H9 (cell line): ENCODE results near the gene RNPS1. TPM values are rescaled to one million over a fixed set of nuclear protein-coding genes. Genes with fewer than 3 reads are reported as not detected.

ENCODE experiments used
- DNase-seq: peaks from one replicate; pipeline ENCODE4 v3.0.0-alpha.2; 2017
- H2AFZ ChIP-seq: one replicate; pipeline ENCODE4 v1.6.1; 2013; ENCODE audit warnings: mild to moderate bottlenecking, low read length, control low read depth, moderate library complexity
- H2AK5ac ChIP-seq: 2 replicates; pipeline ENCODE4 v1.6.1; 2013; ENCODE audit warnings: low read length, control low read depth, mixed read lengths; ENCODE audit not compliant: insufficient read length
- H2BK120ac ChIP-seq: one replicate; pipeline ENCODE4 v1.6.1; 2013; ENCODE audit warnings: low read depth, mild to moderate bottlenecking, low read length, control low read depth, inconsistent platforms; ENCODE audit not compliant: poor library complexity, severe bottlenecking
- H2BK12ac ChIP-seq: 2 replicates; pipeline ENCODE4 v1.6.1; 2013; ENCODE audit warnings: low read length, control low read depth, mixed read lengths, low read depth; ENCODE audit not compliant: insufficient read length
- H2BK15ac ChIP-seq: 2 replicates; pipeline ENCODE4 v1.6.1; 2013; ENCODE audit warnings: low read depth, low read length, control low read depth
- H2BK20ac ChIP-seq: one replicate; pipeline ENCODE4 v1.6.1; 2013; ENCODE audit warnings: low read depth, mild to moderate bottlenecking, low read length, control low read depth, inconsistent platforms; ENCODE audit not compliant: poor library complexity, severe bottlenecking
- H2BK5ac ChIP-seq: 2 replicates; pipeline ENCODE4 v1.6.1; 2013; ENCODE audit warnings: low read length, control low read depth, mixed read lengths; ENCODE audit not compliant: insufficient read length
- H3K14ac ChIP-seq: 2 replicates; pipeline ENCODE4 v1.6.1; 2013; ENCODE audit warnings: low read length, control low read depth; ENCODE audit not compliant: insufficient read depth
- H3K18ac ChIP-seq: 2 replicates; pipeline ENCODE4 v1.6.1; 2013; ENCODE audit warnings: low read depth, mild to moderate bottlenecking, mixed read lengths, low read length, control low read depth; ENCODE audit not compliant: insufficient read length
- H3K23ac ChIP-seq: 2 replicates; pipeline ENCODE4 v1.6.1; 2013; ENCODE audit warnings: low read length, control low read depth, mixed read lengths, low read depth; ENCODE audit not compliant: insufficient read length
- H3K23me2 ChIP-seq: 2 replicates; pipeline ENCODE4 v1.6.1; 2013; ENCODE audit warnings: low read depth, mild to moderate bottlenecking, mixed read lengths, low read length, control low read depth; ENCODE audit not compliant: insufficient read length, poor library complexity, severe bottlenecking
- H3K27ac ChIP-seq: 2 replicates; pipeline ENCODE4 v1.5.1; 2013; ENCODE audit warnings: low read length, control low read depth, mixed read lengths, low read depth; ENCODE audit not compliant: insufficient read length
- H3K27me3 ChIP-seq: 2 replicates; pipeline ENCODE4 v1.6.1; 2013; ENCODE audit warnings: low read length, control low read depth, inconsistent platforms; ENCODE audit not compliant: insufficient read depth
- H3K4ac ChIP-seq: 2 replicates; pipeline ENCODE4 v1.6.1; 2013; ENCODE audit warnings: low read depth, mild to moderate bottlenecking, control low read depth, inconsistent platforms, low read length, moderate library complexity
- H3K4me1 ChIP-seq: 2 replicates; pipeline ENCODE4 v1.6.1; 2013; ENCODE audit warnings: low read length, control low read depth, inconsistent platforms; ENCODE audit not compliant: insufficient read depth
- H3K4me2 ChIP-seq: 2 replicates; pipeline ENCODE4 v1.6.1; 2013; ENCODE audit warnings: low read length, control low read depth, mixed read lengths; ENCODE audit not compliant: insufficient read length, insufficient read depth
- H3K56ac ChIP-seq: 2 replicates; pipeline ENCODE4 v1.6.1; 2013; ENCODE audit warnings: low read depth, mild to moderate bottlenecking, mixed read lengths, low read length, control low read depth; ENCODE audit not compliant: insufficient read length
- H3K79me1 ChIP-seq: 2 replicates; pipeline ENCODE4 v1.6.1; 2013; ENCODE audit warnings: low read depth, mild to moderate bottlenecking, moderate library complexity, low read length, control low read depth, inconsistent platforms; ENCODE audit not compliant: insufficient read depth, poor library complexity, severe bottlenecking
- H3K79me2 ChIP-seq: 2 replicates; pipeline ENCODE4 v1.6.1; 2013; ENCODE audit warnings: low read length, control low read depth, inconsistent platforms; ENCODE audit not compliant: insufficient read depth
- H3K9ac ChIP-seq: 2 replicates; pipeline ENCODE4 v1.6.1; 2013; ENCODE audit warnings: low read length, control low read depth, mixed read lengths; ENCODE audit not compliant: insufficient read length; ENCODE audit errors: extremely low read depth
- H3K9me3 ChIP-seq: one replicate; pipeline ENCODE4 v1.6.1; 2013; ENCODE audit warnings: low read depth, low read length, inconsistent platforms; ENCODE audit not compliant: control insufficient read depth
- H3T11ph ChIP-seq: one replicate; pipeline ENCODE4 v1.6.1; 2013; ENCODE audit warnings: mild to moderate bottlenecking, low read length, control low read depth, inconsistent platforms
- H4K20me1 ChIP-seq: one replicate; pipeline ENCODE4 v1.6.1; 2013; ENCODE audit not compliant: control insufficient read depth, insufficient read length, insufficient read depth
- H4K5ac ChIP-seq: 2 replicates; pipeline ENCODE4 v1.6.1; 2013; ENCODE audit warnings: low read depth, mild to moderate bottlenecking, mixed read lengths, low read length, control low read depth; ENCODE audit not compliant: insufficient read length
- H4K8ac ChIP-seq: replicated peaks from 2 replicates; pipeline ENCODE4 v1.6.1; 2013; ENCODE audit warnings: low read length, control low read depth, mixed read lengths, low read depth; ENCODE audit not compliant: insufficient read length
- H4K91ac ChIP-seq: 2 replicates; pipeline ENCODE4 v1.6.1; 2013; ENCODE audit warnings: low read depth, mild to moderate bottlenecking, moderate library complexity, mixed read lengths, low read length, control low read depth; ENCODE audit not compliant: insufficient read length
- H3K27ac Mint-ChIP-seq, 3 experiments: 2 replicates in 2 of 3; 3 replicates in 1 of 3; pipeline ENCODE4 v1.8.0; 2020 to 2021; ENCODE audit warnings: mixed read lengths in 3 of 3, mild to moderate bottlenecking in 1 of 3, moderate library complexity in 1 of 3
- H3K27me3 Mint-ChIP-seq: 2 replicates; pipeline ENCODE4 v1.8.0; 2021; ENCODE audit warnings: low read depth, mild to moderate bottlenecking, moderate library complexity, mixed read lengths
- H3K36me3 Mint-ChIP-seq, 3 experiments: 2 replicates in 2 of 3; 3 replicates in 1 of 3; pipeline ENCODE4 v1.8.0; 2020 to 2021; ENCODE audit warnings: low read depth in 3 of 3, mixed read lengths in 3 of 3; ENCODE audit not compliant: insufficient read depth in 1 of 3
- H3K4me1 Mint-ChIP-seq, 2 experiments: 2 replicates each; pipeline ENCODE4 v1.8.0; 2020; ENCODE audit warnings: mixed read lengths in 2 of 2
- H3K4me3 Mint-ChIP-seq, 2 experiments: 2 replicates in 1 of 2; 3 replicates in 1 of 2; pipeline ENCODE4 v1.8.0; 2020 to 2021; ENCODE audit warnings: mild to moderate bottlenecking in 2 of 2, mixed read lengths in 2 of 2, moderate library complexity in 1 of 2
- H3K9me3 Mint-ChIP-seq, 2 experiments: 2 replicates in 1 of 2; 3 replicates in 1 of 2; pipeline ENCODE4 v1.8.0; 2020; ENCODE audit warnings: mild to moderate bottlenecking in 2 of 2, mixed read lengths in 2 of 2, moderate library complexity in 1 of 2
- WGBS: extraction: QIAGEN DNeasy Blood & Tissue Kit; methylation state at CpG from one replicate; pipeline ENCODE4 v1.1.7; 2013; ENCODE audit warnings: missing lambda C conversion rate, low lambda C conversion rate, mixed read lengths; ENCODE audit not compliant: insufficient read length; ENCODE audit errors: extremely low coverage; 5-methylcytosine and 5-hydroxymethylcytosine counted together
- total RNA-seq: library from RNA; stranded (reverse); gene quantifications from 2 replicates; pipeline ENCODE4 v1.2.1, GENCODE V29; 2021
- TF ChIP-seq, protein P1 (sequence below): fragments of 200-600 bp; sonication (generic); conservative IDR thresholded peaks from 3 replicates; pipeline ENCODE4 v1.8.0; 2021; ENCODE audit warnings: antibody characterized with exemption, mild to moderate bottlenecking

The RNPS1 gene
- total RNA-seq, 1 experiment from 2014 or later, result 384 TPM

DNA sequence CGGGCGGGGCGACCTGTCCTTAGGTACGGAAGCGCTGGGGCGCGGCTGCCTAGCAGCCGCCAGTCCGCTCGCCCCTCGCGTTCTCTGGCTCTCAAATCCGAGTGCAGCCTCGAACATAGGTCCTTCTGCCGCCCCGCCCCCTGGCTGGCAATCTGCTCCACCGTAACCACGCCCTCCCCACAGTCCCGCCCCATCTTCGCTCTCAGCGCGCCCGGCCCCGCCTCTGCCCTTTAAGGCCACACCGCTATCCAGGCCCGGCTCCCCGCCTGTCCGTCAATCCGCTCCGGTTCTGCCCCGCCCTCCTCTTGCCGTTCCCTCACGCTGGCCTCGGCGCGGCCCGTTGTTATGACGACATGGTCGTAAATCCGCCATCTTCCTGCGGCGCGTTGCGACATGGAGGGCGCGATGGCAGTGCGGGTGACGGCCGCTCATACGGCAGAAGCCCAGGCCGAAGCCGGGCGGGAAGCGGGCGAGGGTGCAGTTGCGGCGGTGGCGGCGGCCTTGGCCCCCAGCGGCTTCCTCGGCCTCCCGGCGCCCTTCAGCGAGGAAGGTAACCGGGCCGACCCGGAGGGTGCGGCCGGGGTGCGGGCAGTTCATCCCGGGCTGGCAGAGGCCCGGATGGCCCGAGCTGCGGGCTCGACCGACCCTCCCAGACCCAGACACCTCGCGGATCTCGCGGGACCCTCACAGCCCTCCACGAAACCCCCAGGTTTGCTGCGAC is 44.5 kb downstream of the RNPS1 start, which contains the start of gene E4F1:
E4F1 (plus strand) TSS at position 371 of the 721 bp plus-strand sequence; CDS start at position 394, 23 bp downstream.
- Mint-ChIP-seq H3K27me3 (no peaks in the 10 kb centered on the region), H3K4me1 (peaks cover 3% of the 10 kb centered on the region in 2 experiments; a peak in 2 of 4 replicates), H3K27ac (peak within 1 kb of the TSS in 2 of 3 experiments; percentile 55 to 75; a peak in 3 of 7 replicates), H3K36me3 (peaks cover 0 to 3% (median 0%) of the 10 kb centered on the region in 3 experiments; a peak in 3 of 7 replicates), H3K4me3 (peak within 1 kb of the TSS; percentile 80 to 84), H3K9me3 (no peaks in the 10 kb centered on the region)
- Histone ChIP-seq H3K9ac (peak within 1 kb of the TSS; percentile 60), H2BK15ac (no peak within 1 kb of the TSS), H4K20me1 (no peaks in the 10 kb centered on the region), H2BK5ac (no peak within 1 kb of the TSS), H2AK5ac (no peak within 1 kb of the TSS), H3K23me2 (no peaks in the 10 kb centered on the region), H4K8ac (no peak within 1 kb of the TSS), H3K4me1 (no peaks in the 10 kb centered on the region), H2BK12ac (no peak within 1 kb of the TSS), H3K27ac (no peak within 1 kb of the TSS), H4K5ac (no peak within 1 kb of the TSS), H3K9me3 (no peaks in the 10 kb centered on the region), H3T11ph (no peak within 1 kb of the TSS), H3K56ac (no peak within 1 kb of the TSS), H2BK20ac (no peak within 1 kb of the TSS), H3K14ac (peak within 1 kb of the TSS; percentile 36; the same call in 1 of the 2 replicates), H3K4me2 (peak within 1 kb of the TSS; percentile 56), H4K91ac (no peak within 1 kb of the TSS), H3K4ac (no peak within 1 kb of the TSS), H3K23ac (no peak within 1 kb of the TSS), H2BK120ac (no peak within 1 kb of the TSS), H3K79me1 (no peaks in the 10 kb centered on the region), H3K18ac (peak within 1 kb of the TSS; percentile 27), H3K79me2 (peaks cover 5% of the 10 kb centered on the region; the same call in 1 of the 2 replicates), H3K27me3 (no peaks in the 10 kb centered on the region; the same call in 1 of the 2 replicates), H2AFZ (no peak within 1 kb of the TSS)
- peak; percentile 100 for DNase-seq
- no CpG with 5 or more reads among the region's 82 CpGs for WGBS
- TF ChIP-seq, protein P1, sequence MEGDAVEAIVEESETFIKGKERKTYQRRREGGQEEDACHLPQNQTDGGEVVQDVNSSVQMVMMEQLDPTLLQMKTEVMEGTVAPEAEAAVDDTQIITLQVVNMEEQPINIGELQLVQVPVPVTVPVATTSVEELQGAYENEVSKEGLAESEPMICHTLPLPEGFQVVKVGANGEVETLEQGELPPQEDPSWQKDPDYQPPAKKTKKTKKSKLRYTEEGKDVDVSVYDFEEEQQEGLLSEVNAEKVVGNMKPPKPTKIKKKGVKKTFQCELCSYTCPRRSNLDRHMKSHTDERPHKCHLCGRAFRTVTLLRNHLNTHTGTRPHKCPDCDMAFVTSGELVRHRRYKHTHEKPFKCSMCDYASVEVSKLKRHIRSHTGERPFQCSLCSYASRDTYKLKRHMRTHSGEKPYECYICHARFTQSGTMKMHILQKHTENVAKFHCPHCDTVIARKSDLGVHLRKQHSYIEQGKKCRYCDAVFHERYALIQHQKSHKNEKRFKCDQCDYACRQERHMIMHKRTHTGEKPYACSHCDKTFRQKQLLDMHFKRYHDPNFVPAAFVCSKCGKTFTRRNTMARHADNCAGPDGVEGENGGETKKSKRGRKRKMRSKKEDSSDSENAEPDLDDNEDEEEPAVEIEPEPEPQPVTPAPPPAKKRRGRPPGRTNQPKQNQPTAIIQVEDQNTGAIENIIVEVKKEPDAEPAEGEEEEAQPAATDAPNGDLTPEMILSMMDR, result no peak
